Activated naive CD4-positive, alpha-beta T cell treated with Interleukin-2 at 50 U/mL for 16 hours (primary cell): ENCODE results near the gene ERN1.
A peak's percentile ranks its signal among the peaks of the same experiment; 100 is the strongest.

Experiments
- DNase-seq: peaks from one replicate; pipeline ENCODE4 v3.0.0-alpha.2; 2020

Gene ERN1

GRCh38 chr17:64134216-64134970 lies 4.4 kb upstream of the ERN1 start:
- no peak for DNase-seq

- DNase-seq: no peak
Observed at GRCh38 chr17:64133546-64134215, 3.7 kb upstream of the ERN1 start.

DNA sequence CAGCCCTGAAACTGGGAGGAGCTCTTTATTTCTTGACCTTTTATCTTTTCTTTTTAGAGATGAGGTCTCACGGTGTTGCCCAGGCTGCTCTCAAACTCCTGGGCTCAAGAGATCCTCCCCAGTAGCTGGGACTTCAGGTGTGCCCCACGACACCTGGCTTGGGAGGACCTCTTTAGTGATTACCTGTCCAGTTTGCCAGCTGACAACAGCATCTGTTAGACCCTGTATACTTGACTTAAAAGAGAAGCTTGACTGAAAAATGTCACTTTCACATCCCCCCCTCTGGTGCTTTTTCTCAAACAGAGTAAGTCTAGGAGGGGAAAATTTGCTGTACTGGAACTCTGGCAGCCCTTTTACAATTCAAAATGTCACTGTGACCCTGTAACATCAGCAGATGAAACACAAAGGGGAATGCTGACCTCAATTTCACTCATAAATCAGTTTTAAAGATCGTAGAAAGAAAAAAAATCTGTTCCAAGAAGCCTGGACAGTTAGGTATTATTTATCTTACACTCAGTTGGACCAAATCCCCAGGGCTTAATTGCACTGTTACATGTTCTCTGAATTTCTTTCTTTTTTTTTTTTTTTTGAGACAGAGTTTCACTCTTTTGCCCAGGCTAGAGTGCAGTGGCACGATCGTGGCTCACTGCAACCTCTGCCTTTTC lies 1.8 kb upstream of the ERN1 start:
- no peak for DNase-seq

DNA sequence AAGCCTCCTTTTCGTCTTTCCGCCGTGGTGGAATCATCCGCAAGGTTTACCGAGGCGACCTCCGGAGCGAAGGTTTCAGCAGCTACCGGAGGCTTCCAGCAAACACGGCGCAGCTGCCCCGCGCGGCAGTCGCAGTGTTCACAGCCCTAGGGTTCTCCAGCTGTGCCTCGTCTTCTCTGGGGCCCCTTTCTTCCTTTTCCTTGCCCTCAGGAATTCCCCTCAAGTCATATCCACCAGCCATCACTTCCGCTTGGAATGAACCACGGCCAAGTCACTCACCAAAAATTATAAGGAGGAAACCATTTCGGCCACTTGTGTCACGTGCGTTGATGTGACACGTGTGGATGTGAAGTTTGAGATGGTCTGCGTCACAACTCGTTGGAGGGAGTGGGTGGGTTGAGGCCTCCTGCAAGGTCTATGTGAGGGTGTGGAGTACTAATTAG lies 636 bp upstream of the ERN1 start:
- peak; percentile 75 for DNase-seq

GRCh38 chr17:64129515-64129764 lies 504 bp downstream of the ERN1 start:
- no peak for DNase-seq

- DNase-seq: peak; percentile 26
Observed at GRCh38 chr17:64128787-64129514, 993 bp downstream of the ERN1 start.

DNA sequence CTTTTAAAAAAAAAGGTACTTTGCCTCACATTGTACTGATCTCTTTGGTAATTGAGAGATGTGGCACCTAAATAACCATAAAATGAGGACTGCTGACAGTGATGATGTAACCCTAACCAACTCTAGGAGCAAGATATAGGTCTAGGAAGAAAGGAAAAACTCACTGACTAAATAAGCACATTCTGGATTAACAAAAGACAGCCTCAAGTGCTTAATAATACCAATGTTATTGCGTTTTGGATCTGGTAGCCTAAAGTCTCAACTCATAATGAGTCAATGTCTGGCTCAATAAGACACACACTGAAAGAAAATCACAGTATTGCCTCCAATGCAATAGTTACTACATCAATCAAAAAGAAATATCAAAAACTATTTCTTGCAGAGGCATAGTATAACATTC lies 3.0 kb downstream of the ERN1 start:
- DNase-seq: no peak

- no peak for DNase-seq
Observed at GRCh38 chr17:64125937-64126336, 4.0 kb downstream of the ERN1 start.

DNA sequence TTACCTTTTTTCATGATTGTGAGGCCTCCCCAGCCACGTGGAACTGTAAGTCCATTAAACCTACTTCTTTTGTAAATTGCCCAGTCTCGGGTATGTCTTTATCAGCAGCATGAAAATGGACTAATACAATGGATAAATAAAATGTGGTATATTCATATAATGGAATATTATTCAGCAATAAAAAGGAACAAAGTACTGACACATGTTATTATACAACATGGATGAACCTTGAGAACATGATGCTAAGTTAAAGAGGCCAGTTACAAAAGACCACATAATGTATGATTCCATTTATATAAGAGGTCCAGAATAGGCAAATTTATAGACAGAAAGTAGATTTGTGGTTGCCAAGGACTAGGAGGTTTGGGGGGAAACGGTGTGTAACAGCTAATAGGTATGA lies 5.3 kb downstream of the ERN1 start:
- DNase-seq: no peak

DNA sequence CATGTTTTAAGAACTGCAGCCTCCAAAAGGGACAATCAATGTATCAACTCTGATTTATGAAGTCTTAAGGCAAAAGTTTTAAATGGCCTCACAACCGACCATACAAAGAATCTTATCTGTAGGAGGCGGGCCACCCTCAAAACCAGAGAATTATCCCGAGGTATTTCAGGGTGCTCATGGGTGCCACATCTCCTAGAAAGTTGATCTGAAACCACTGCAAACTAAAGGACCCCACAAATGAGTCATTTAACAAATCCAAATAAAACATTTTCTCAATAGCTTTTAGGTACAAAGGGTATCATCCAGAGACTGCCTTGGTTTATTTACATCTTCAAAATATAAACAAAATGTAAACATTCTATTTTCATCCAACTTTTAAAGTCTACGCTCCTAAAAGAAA lies 6.8 kb downstream of the ERN1 start:
- no peak for DNase-seq

DNA sequence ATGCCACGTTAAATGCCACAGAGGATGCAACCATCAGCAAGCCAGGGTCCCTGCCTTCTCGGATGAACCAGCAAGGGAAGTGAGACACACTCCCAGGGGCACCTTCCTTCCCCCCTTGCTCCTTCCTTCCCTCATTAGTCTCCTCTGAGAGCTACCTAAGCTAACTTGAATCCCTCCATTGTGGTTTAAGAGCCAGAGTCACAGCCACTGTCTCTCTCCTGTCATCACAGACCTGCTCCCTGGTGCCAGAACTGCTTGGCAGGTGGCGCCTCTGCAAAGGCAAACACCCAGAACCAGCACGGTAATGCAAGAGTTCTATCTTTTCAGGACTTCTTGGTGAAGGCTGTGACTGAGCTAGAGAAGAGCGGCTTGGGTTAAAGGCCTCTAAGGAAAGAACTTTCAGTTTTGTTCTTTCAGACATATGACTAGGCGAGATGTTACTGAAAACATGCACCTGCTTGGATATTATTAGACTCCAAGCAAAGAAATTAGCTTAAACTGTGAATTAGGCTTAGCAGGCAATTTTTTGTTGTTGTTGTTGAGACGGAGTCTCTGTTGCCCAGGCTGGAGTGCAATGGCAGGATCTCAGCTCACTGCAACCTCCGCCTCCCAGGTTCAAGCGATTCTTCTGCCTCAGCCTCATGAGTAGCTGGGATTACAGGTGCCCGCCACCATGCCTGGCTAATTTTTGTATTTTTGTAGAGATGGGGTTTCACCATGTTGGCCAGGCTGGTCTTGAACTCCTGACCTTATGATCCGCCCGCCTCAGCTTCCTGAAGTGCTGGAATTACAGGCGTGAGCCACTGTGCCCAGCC lies 8.8 kb downstream of the ERN1 start:
- peak; percentile 37 for DNase-seq

GRCh38 chr17:64120159-64120810 lies 9.7 kb downstream of the ERN1 start:
- no peak for DNase-seq

DNA sequence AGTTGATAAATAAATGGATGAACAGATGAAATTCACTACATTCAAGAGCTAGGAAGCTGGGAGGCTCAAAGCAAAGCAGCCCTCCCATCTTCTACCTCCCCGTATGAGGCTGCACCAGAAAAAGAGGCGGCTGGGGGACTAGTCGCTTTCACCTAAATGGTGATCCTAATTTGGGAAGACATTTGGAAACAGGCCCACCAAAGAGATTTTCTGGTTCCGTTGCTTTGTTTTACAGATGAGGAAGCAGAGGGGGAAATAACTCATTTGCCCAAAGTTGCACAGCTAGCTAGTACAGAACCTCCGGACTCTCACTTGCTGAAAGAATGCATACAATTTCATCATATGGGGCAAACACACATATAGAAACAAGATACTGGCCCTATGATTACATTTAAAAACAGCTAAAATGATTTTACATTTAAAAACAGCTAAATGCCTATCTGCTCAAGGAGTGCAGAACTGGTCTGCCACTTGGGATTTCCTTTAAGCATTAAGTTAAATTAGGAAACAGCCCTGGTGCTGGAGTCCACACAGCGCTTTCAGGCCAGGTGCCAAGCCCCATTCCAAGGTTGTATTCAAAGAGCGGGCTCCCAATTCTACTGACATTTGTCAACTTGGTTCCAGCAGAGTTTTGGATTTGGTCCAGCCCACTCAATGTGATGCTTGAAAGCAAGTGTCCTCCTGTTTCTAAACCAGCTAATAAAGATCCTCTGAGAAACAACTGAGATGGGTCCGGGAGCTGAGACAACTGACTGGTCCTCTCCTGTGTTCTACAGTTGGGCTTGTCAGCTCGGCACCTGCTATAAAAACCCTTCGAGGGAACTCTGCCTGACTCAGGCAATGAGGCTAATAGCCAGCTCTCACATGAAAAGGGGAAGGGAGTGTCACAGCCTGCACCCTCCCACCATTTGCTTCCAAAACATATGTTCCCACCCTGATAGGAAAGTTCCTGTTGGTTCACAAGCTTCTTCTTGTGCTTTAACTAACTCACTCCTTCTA lies 11.7 kb downstream of the ERN1 start:
- no peak for DNase-seq

GRCh38 chr17:64115822-64116534 lies 14.0 kb downstream of the ERN1 start:
- DNase-seq: no peak

DNA sequence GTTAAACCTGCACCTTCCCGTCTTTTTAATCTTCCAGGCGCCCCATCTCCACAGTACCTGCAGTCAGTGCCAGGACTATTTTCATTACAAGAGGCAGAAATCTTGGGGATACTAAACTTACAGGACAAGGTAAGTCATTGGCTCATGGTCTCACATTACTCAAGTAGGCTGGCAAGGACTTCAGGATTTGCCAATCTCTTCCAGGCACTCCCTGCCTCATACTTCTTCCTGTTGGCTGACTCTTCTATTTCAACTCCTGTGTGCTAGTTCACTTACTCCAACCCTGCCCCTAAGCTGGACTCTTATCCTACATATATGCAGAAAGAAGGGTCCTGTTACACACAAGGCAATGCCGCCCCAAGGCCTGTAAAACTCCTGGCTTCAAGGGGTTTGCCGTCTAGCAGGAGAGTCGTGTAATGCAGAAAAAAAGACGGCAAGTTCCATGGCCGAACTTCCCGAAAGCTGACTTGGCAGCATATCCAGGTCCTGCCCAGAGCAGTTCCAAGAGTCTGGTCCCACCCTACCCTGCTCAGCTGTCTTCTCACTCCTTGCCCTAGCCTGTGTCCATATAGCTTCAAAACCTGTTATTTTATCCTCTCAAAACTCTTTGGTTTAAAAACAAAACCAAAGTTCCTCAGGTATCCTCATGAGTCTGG lies 14.8 kb downstream of the ERN1 start:
- DNase-seq: no peak

- DNase-seq: no peak
Observed at GRCh38 chr17:64113006-64113405, 16.9 kb downstream of the ERN1 start.

GRCh38 chr17:64111831-64112230 lies 18.1 kb downstream of the ERN1 start:
- no peak for DNase-seq

DNA sequence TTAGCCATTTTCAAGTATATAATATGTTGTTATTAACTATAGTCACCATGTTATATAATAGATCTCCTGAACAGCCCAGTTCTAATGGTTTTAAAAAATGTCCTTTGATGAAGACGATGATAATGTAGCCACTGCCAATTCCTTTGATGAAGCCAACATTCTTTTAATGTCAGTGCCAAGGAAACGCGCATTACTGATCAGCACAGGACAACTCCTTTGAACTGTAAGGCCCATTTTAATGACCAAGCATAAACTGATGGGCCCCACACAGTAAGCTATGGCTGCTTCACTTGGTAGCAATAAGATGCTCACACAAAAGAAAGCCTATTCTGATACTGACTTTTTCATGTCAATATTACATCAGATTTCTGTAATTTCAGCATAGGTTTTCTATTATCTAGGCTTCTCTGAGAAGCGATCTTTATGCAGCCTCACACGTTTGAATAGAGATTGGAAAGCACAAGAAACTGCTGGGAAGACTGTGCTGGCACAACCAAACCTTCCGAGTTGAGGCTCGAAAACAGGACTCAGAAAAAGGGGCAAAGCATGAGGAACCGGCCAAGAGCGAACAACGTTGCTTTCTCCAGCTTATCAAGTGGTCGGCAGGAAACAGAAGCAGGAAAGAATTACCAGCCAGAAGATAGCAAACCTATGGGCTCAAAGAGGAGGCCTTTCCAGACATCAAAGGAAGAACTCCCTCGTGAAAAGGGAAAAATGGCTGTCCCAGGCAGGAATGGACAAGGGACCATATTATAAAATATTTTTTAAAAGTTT lies 19.4 kb downstream of the ERN1 start:
- DNase-seq: no peak

DNA sequence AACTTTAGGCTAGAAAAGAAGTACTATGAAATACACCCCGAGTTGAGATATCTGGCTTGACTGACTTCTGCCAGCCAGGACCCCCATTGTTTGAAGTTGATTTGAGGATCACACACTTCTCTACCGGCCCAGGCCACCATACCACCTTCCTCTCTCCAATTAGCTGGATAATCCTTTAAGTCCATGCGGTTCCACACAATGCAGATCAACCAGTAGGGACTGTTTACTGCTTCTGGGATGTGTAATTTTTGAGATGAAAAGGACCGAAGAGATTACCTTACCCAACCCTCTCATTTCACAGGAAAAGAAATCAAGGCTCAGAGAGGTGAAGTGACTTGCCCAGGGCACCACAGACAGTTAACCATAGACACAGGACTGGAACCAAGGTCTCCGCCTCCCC lies 20.5 kb downstream of the ERN1 start:
- DNase-seq: no peak
